Measurements from ENCODE around the gene PTPRA.

- TF ChIP-seq CTCF (IDR thresholded peaks at IDR 0.05) = no peak
- no peak for TF ChIP-seq GABPB1 (CRISPR knock-in tag; IDR thresholded peaks at IDR 0.05)
- TF ChIP-seq TEAD4 (CRISPR knock-in tag; IDR thresholded peaks at IDR 0.05) = no peak
- no peak for TF ChIP-seq KAT7 (CRISPR knock-in tag; IDR thresholded peaks at IDR 0.05; ENCODE audit: borderline replicate concordance)
- TF ChIP-seq ZNF263 (CRISPR knock-in tag; IDR thresholded peaks at IDR 0.05; ENCODE audit: low read depth) = no peak
- TF ChIP-seq NFYB (CRISPR knock-in tag; conservative IDR thresholded peaks at IDR 0.05; ENCODE audit: low read depth) = no peak
- no peak for TF ChIP-seq E2F1 (CRISPR knock-in tag; IDR thresholded peaks at IDR 0.05)
- TF ChIP-seq, protein P1, sequence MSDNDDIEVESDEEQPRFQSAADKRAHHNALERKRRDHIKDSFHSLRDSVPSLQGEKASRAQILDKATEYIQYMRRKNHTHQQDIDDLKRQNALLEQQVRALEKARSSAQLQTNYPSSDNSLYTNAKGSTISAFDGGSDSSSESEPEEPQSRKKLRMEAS (CRISPR knock-in tag; IDR thresholded peaks at IDR 0.05) = no peak
- TF ChIP-seq JUN (CRISPR knock-in tag; IDR thresholded peaks at IDR 0.05) = no peak
- TF ChIP-seq, protein P2, sequence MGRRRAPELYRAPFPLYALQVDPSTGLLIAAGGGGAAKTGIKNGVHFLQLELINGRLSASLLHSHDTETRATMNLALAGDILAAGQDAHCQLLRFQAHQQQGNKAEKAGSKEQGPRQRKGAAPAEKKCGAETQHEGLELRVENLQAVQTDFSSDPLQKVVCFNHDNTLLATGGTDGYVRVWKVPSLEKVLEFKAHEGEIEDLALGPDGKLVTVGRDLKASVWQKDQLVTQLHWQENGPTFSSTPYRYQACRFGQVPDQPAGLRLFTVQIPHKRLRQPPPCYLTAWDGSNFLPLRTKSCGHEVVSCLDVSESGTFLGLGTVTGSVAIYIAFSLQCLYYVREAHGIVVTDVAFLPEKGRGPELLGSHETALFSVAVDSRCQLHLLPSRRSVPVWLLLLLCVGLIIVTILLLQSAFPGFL (CRISPR knock-in tag; IDR thresholded peaks at IDR 0.05; ENCODE audit: borderline replicate concordance) = no peak
- TF ChIP-seq FOXJ3 (CRISPR knock-in tag; IDR thresholded peaks at IDR 0.05; ENCODE audit: borderline replicate concordance) = no peak
- TF ChIP-seq ATF2 (CRISPR knock-in tag; IDR thresholded peaks at IDR 0.05; ENCODE audit: borderline replicate concordance, low read depth) = no peak
- no peak for TF ChIP-seq SMAD4 (CRISPR knock-in tag; IDR thresholded peaks at IDR 0.05)
Measured at GRCh38 chr20:3068075-3068474, 194.8 kb downstream of the PTPRA start.

Data from WTC11 (cell line).